Activated CD8-positive, alpha-beta T cell treated with anti-CD3 and anti-CD28 coated beads for 36 hours (primary cell): Measurements from ENCODE around the gene DCUN1D1. TPM values are rescaled to one million over a fixed set of nuclear protein-coding genes. Genes with fewer than 3 reads are reported as not detected.
"Not testable (repeated sequence)": the region's sequence is repeated elsewhere in the genome, so short reads cannot be mapped to it uniquely, and the experiment has no call there.

Experiments used
- ATAC-seq: fragments of 200-7000 bp; cut with Tn5 transposase; one replicate; pipeline ENCODE4 v1.10.0; 2021; ENCODE audit warnings: mild to moderate bottlenecking, moderate library complexity
- CTCF ChIA-PET: fragments of 350-600 bp; sonication (Branson Sonifier 250); formaldehyde crosslinking; loops from one replicate; lab custom pipeline; 2021; ENCODE audit warnings: antibody characterized with exemption; lab: Charles Lee
- POLR2A ChIA-PET: fragments of 350-600 bp; sonication (Branson Sonifier 250); formaldehyde crosslinking; loops from one replicate; lab custom pipeline; 2021; ENCODE audit warnings: antibody characterized with exemption; lab: Charles Lee
- DNase-seq: peaks from one replicate; pipeline ENCODE4 v3.0.0-alpha.2; 2020
- H3K27ac Mint-ChIP-seq: one replicate; pipeline ENCODE4 v1.8.0; 2021; ENCODE audit warnings: mild to moderate bottlenecking, mixed read lengths
- H3K27me3 Mint-ChIP-seq: one replicate; pipeline ENCODE4 v1.8.0; 2021; ENCODE audit warnings: mixed read lengths
- H3K36me3 Mint-ChIP-seq: one replicate; pipeline ENCODE4 v1.8.0; 2021; ENCODE audit warnings: low read depth, mixed read lengths
- H3K4me1 Mint-ChIP-seq: one replicate; pipeline ENCODE4 v1.8.0; 2021; ENCODE audit warnings: low read depth, mixed read lengths
- H3K4me3 Mint-ChIP-seq: one replicate; pipeline ENCODE4 v1.8.0; 2021; ENCODE audit warnings: mild to moderate bottlenecking, moderate library complexity, mixed read lengths
- H3K9me3 Mint-ChIP-seq: one replicate; pipeline ENCODE4 v1.8.0; 2021; ENCODE audit warnings: mixed read lengths
- CTCF ChIP-seq: fragments of 200-600 bp; IDR thresholded peaks from one replicate; pipeline ENCODE4 v1.8.0; 2022; ENCODE audit warnings: antibody characterized with exemption, mild to moderate bottlenecking
- intact Hi-C: fragments of 100-400 bp; cut with micrococcal nuclease; formaldehyde crosslinking; loops from one replicate; pipeline ENCODE4 v1.10.0; 2022
- total RNA-seq, 2 experiments: library from RNA; stranded (reverse); gene quantifications; one replicate each; pipeline ENCODE4 v1.2.3, GENCODE V29; 2021

Gene DCUN1D1
- total RNA-seq, 2 experiments from 2014 or later = 39.6 to 43.2 TPM

- POLR2A ChIA-PET = no interaction called here
- intact Hi-C loops = no loop called here
- ATAC-seq (no peak), DNase-seq (no peak)
- Mint-ChIP-seq H3K27me3 (no peaks in the 10 kb centered on the region), H3K36me3 (no peaks in the 10 kb centered on the region), H3K9me3 (no peaks in the 10 kb centered on the region), H3K4me3 (no peak overlapping the region), H3K4me1 (no peaks in the 10 kb centered on the region), H3K27ac (no peak overlapping the region)
- CTCF ChIA-PET = no interaction called here
- TF ChIP-seq CTCF = no peak
These were observed 28.0 kb upstream of the DCUN1D1 start for GRCh38 chr3:183008303-183008702.

GRCh38 chr3:183006396-183007002, 26.2 kb upstream of the DCUN1D1 start:
- Mint-ChIP-seq H3K27ac (no peak overlapping the region), H3K4me3 (no peak overlapping the region)

GRCh38 chr3:182999767-183000166, 19.4 kb upstream of the DCUN1D1 start:
- POLR2A ChIA-PET = no interaction called here
- no peak for TF ChIP-seq CTCF

More at GRCh38 chr3:183006396-183007002, 26.2 kb upstream of the DCUN1D1 start:
- POLR2A ChIA-PET = no interaction called here
- intact Hi-C loops = no loop called here
- CTCF ChIA-PET = no interaction called here
- Mint-ChIP-seq H3K27me3 (no peaks in the 10 kb centered on the region), H3K4me1 (no peaks in the 10 kb centered on the region), H3K36me3 (no peaks in the 10 kb centered on the region), H3K9me3 (no peaks in the 10 kb centered on the region)
- TF ChIP-seq CTCF = no peak
- DNase-seq (no peak), ATAC-seq (no peak)

GRCh38 chr3:182993486-182994201, 13.3 kb upstream of the DCUN1D1 start:
- H3K4me3 Mint-ChIP-seq, ATAC-seq, H3K27ac Mint-ChIP-seq, H3K4me1 Mint-ChIP-seq, H3K36me3 Mint-ChIP-seq, H3K27me3 Mint-ChIP-seq, H3K9me3 Mint-ChIP-seq, DNase-seq, CTCF ChIA-PET, POLR2A ChIA-PET, intact Hi-C loops: not testable (repeated sequence)

More at GRCh38 chr3:182999767-183000166, 19.4 kb upstream of the DCUN1D1 start:
- Mint-ChIP-seq H3K4me3 (no peak overlapping the region), H3K36me3 (no peaks in the 10 kb centered on the region), H3K27ac (no peak overlapping the region), H3K4me1 (no peaks in the 10 kb centered on the region), H3K27me3 (no peaks in the 10 kb centered on the region), H3K9me3 (peaks cover 3% of the 10 kb centered on the region)
- CTCF ChIA-PET = no interaction called here
- intact Hi-C loops = no loop called here
- ATAC-seq = no peak
- DNase-seq = no peak

- no peaks in the 10 kb centered on the region for H3K27me3 Mint-ChIP-seq
- TF ChIP-seq CTCF = no peak
- ChIA-PET CTCF (no interaction called here), POLR2A (no interaction called here)
- ATAC-seq (no peak), DNase-seq (no peak)
- H3K36me3 Mint-ChIP-seq = no peaks in the 10 kb centered on the region
- H3K4me1 Mint-ChIP-seq = no peaks in the 10 kb centered on the region
- intact Hi-C loops = no loop called here
- no peak overlapping the region for H3K4me3 Mint-ChIP-seq
- H3K27ac Mint-ChIP-seq = no peak overlapping the region
- peaks cover 5% of the 10 kb centered on the region for H3K9me3 Mint-ChIP-seq
These were observed 9.2 kb upstream of the DCUN1D1 start for GRCh38 chr3:182989566-182989965.
